Upper lobe of right lung (tissue), 1 donor: ENCODE data around the gene AGBL3. TPM values are rescaled to one million over a fixed set of nuclear protein-coding genes. Genes with fewer than 3 reads are reported as not detected.

ENCODE experiments used
- ATAC-seq: fragments of 200-7000 bp; cut with Tn5 transposase; one replicate; pipeline ENCODE4 v1.9.1; 2020; ENCODE audit warnings: mild to moderate bottlenecking, moderate library complexity
- DNase-seq: peaks from one replicate; pipeline ENCODE4 v3.0.0-alpha.2; 2020
- H3K27ac ChIP-seq: fragments of 200-600 bp; one replicate; pipeline ENCODE4 v1.8.0; 2022
- H3K27me3 ChIP-seq: fragments of 200-600 bp; one replicate; pipeline ENCODE4 v1.8.0; 2022; ENCODE audit warnings: mild to moderate bottlenecking
- H3K36me3 ChIP-seq: fragments of 200-600 bp; one replicate; pipeline ENCODE4 v1.8.0; 2022
- H3K4me1 ChIP-seq: fragments of 200-600 bp; one replicate; pipeline ENCODE4 v1.8.0; 2022
- H3K4me3 ChIP-seq: fragments of 200-600 bp; one replicate; pipeline ENCODE4 v1.8.0; 2022; ENCODE audit warnings: mild to moderate bottlenecking
- H3K9me3 ChIP-seq: fragments of 200-600 bp; one replicate; pipeline ENCODE4 v1.8.0; 2022
- intact Hi-C: fragments of 100-400 bp; cut with DNase I; formaldehyde crosslinking; loops from one replicate; pipeline ENCODE4 v1.11.0; 2022
- total RNA-seq: library from RNA; stranded (reverse); fragmentation: NEBNext Ultra II Directional; extraction: Animal tissue kit (Norgen Biotek cat#: 25700); gene quantifications from one replicate; pipeline ENCODE4 v1.2.1, GENCODE V29; 2021
- TF ChIP-seq, protein P1 (sequence below): fragments of 200-600 bp; IDR thresholded peaks from one replicate; pipeline ENCODE4 v1.8.0; 2022; ENCODE audit warnings: antibody characterized with exemption
- donor health status: DM: no; HTN: yes; CAD: no; lungs with severe emphysema.

The AGBL3 gene
- total RNA-seq, 1 donor from 2014 or later, result 3.9 TPM

DNA sequence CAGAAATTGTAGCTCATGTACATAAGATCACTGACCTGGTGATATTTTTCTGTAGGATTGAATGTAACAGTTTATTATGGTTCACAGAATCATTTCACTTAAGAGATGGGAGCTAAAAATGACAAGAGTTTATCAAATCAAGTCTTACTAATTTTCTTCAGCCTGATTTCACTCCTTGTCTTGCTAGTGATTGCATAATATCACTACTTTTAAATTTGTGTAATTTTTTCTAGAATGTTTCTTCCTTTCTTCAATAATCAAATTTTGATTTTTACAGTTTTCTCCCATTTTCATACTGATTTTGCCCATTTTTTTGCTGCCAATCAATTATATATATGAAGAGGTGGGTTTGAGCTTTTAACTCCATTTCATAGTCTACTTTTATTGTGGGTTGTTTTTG lies 92.8 kb downstream of the AGBL3 start:
- Histone ChIP-seq H3K27ac (no peak overlapping the region), H3K36me3 (no peaks in the 10 kb centered on the region), H3K4me3 (no peak overlapping the region), H3K9me3 (no peaks in the 10 kb centered on the region), H3K4me1 (no peaks in the 10 kb centered on the region), H3K27me3 (no peaks in the 10 kb centered on the region)
- TF ChIP-seq, protein P1, sequence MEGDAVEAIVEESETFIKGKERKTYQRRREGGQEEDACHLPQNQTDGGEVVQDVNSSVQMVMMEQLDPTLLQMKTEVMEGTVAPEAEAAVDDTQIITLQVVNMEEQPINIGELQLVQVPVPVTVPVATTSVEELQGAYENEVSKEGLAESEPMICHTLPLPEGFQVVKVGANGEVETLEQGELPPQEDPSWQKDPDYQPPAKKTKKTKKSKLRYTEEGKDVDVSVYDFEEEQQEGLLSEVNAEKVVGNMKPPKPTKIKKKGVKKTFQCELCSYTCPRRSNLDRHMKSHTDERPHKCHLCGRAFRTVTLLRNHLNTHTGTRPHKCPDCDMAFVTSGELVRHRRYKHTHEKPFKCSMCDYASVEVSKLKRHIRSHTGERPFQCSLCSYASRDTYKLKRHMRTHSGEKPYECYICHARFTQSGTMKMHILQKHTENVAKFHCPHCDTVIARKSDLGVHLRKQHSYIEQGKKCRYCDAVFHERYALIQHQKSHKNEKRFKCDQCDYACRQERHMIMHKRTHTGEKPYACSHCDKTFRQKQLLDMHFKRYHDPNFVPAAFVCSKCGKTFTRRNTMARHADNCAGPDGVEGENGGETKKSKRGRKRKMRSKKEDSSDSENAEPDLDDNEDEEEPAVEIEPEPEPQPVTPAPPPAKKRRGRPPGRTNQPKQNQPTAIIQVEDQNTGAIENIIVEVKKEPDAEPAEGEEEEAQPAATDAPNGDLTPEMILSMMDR, result no peak
- no peak for DNase-seq
- intact Hi-C loops, result no loop called here
- no peak for ATAC-seq

DNA sequence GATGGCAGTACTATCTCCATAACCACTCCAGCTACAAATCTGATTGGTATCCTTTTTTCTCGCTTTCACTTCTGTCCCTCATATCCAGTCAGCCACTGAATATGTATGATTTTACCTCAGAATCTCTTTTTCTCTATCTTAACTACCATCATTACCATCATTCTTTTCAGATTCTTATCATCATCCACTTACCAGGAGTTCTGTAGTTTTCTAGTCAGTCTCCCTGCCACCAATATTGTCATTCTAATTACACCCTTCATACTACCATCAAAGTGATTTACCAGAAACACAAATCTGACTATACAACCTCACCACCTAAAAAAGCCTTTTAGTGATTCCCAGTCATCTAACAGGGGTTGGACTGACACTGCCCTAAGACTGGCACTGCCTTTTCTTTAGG lies 96.7 kb downstream of the AGBL3 start:
- intact Hi-C loops, result no loop called here
- H3K27me3 ChIP-seq, result no peaks in the 10 kb centered on the region
- ATAC-seq, result no peak
- H3K36me3 ChIP-seq, result no peaks in the 10 kb centered on the region
- no peak overlapping the region for H3K27ac ChIP-seq
- H3K9me3 ChIP-seq, result no peaks in the 10 kb centered on the region
- no peak for DNase-seq
- no peaks in the 10 kb centered on the region for H3K4me1 ChIP-seq
- no peak overlapping the region for H3K4me3 ChIP-seq
- TF ChIP-seq, protein P1, result no peak

DNA sequence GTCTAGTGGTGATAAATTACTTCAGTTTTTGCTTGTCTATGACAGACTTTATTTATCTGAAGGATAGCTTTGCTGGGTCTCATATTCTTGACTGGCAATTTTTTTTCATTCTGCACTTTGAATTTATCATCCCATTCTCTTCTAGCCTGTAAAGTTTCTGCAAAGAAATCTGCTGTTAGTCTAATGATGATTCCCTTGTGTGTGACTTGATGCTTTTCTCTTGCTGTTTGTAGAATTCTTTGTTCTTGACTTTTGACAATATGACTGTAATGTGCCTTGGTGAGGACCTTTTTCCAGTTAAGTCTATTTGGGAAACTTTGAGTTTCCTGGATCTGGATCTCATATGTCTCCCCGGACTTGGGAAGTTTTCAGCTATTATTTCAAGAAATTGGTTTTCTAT lies 102.3 kb downstream of the AGBL3 start:
- Histone ChIP-seq H3K4me1 (no peaks in the 10 kb centered on the region), H3K4me3 (no peak overlapping the region), H3K9me3 (no peaks in the 10 kb centered on the region), H3K36me3 (no peaks in the 10 kb centered on the region), H3K27ac (no peak overlapping the region), H3K27me3 (no peaks in the 10 kb centered on the region)
- DNase-seq, result no peak
- no peak for ATAC-seq
- intact Hi-C loops, result no loop called here
- TF ChIP-seq, protein P1, result no peak

DNA sequence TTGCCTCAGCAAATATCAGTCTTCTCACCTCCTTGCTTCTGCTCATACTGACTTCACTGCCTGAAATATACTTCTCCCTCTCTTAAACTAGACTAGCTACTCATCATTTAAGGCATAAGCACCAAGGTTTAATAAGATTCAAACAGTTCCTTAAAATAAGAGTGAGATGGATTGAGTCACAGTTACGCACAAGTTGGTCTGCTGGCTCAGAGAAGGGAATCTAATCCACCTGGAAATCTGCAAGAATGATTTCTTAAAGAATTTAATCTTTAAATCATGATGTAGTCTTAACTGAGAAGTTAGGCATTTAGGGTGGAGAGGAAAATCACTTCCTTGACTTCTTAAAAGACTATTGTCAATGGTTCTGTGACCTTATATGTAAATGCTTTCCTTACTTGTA lies 105.4 kb downstream of the AGBL3 start:
- H3K4me3 ChIP-seq, result no peak overlapping the region
- no peaks in the 10 kb centered on the region for H3K36me3 ChIP-seq
- intact Hi-C loops, result no loop called here
- TF ChIP-seq, protein P1, result no peak
- H3K4me1 ChIP-seq, result no peaks in the 10 kb centered on the region
- no peak overlapping the region for H3K27ac ChIP-seq
- H3K27me3 ChIP-seq, result no peaks in the 10 kb centered on the region
- no peaks in the 10 kb centered on the region for H3K9me3 ChIP-seq
- no peak for DNase-seq
- no peak for ATAC-seq

DNA sequence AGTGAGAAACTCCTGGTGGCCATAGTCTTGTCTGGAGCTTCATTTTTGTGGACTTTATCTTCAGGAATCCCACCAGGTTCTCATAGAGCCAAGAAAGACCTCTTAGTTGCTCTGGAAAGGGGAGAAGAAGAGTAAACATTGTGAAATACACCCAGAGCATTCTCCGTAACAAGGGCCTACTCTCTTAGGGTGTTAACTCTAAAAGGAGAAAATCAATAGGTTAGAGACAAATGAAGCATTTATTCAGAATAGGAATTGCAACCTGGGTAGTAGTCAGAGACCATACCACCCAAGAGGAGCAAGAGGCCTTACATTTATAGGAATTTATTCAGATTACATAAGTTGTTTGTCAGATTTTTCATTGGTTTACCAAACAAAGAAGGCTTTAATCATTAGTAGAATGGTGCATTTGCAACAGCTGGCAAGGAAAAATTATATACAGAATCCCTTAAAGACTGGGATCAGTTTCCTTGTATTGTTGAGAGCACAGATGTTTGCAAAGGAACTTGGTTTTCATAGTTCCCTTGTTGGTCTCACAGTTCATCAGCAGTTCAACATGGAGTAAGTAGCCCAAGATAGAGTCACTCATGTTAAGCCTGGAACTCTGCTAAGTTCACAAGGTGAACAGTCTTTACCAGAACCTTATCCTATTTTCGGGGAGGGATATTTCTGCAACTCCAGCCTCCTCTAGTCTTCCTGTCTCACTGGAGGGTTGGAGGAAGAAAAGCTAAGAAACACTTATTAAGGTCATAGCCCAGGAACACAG lies 108.3 kb downstream of the AGBL3 start:
- H3K27ac ChIP-seq, result no peak overlapping the region
- no peaks in the 10 kb centered on the region for H3K9me3 ChIP-seq
- TF ChIP-seq, protein P1, result no peak
- no peaks in the 10 kb centered on the region for H3K4me1 ChIP-seq
- DNase-seq (no peak), ATAC-seq (no peak)
- no peaks in the 10 kb centered on the region for H3K27me3 ChIP-seq
- H3K36me3 ChIP-seq, result no peaks in the 10 kb centered on the region
- intact Hi-C loops, result no loop called here
- no peak overlapping the region for H3K4me3 ChIP-seq

DNA sequence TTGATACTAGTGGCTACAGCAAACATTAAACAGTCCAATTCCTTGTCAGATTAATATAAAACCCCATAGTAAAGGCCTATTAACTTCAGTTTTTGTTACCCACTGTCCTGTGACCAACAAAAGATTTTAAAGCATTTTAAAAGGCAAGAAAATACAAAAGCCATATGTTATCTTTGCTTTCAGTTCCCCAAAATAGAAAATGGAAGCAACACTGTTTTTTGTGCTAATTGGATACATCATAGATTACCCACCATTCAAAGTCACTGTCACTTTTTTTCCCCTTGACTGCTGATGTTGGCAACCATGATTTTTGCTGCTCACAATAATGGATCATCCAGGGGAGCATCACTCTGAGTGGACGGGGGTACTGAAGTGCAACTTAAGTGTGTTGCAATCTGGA lies 109.1 kb downstream of the AGBL3 start:
- H3K36me3 ChIP-seq, result no peaks in the 10 kb centered on the region
- H3K4me3 ChIP-seq, result no peak overlapping the region
- TF ChIP-seq, protein P1, result no peak
- no peaks in the 10 kb centered on the region for H3K4me1 ChIP-seq
- no peaks in the 10 kb centered on the region for H3K27me3 ChIP-seq
- H3K9me3 ChIP-seq, result no peaks in the 10 kb centered on the region
- intact Hi-C loops, result no loop called here
- no peak overlapping the region for H3K27ac ChIP-seq
- DNase-seq (no peak), ATAC-seq (no peak)
